ENCODE measurements around the gene ESPL1.
A peak's percentile ranks its signal among the peaks of the same experiment; 100 is the strongest.

The ESPL1 gene

GRCh38 chr12:53231921-53232645 is 36.0 kb upstream of the ESPL1 start, which contains the start of gene RARG:
TSS of gene RARG (minus strand) at chr12:53232209. CDS start at chr12:53227545, 4,664 bp downstream.
- peak; percentile 63 for DNase-seq

- no peak for DNase-seq
These were observed 35.2 kb upstream of the ESPL1 start for GRCh38 chr12:53232646-53233461.

- DNase-seq, result no peak
These were observed 34.4 kb upstream of the ESPL1 start for GRCh38 chr12:53233671-53234121.

GRCh38 chr12:53234271-53234914 is 33.7 kb upstream of the ESPL1 start:
- no peak for DNase-seq

GRCh38 chr12:53235164-53235563 is 32.9 kb upstream of the ESPL1 start:
- DNase-seq, result no peak

GRCh38 chr12:53235742-53236442 is 32.2 kb upstream of the ESPL1 start:
- DNase-seq, result no peak

GRCh38 chr12:53236443-53237111 is 31.5 kb upstream of the ESPL1 start:
- no peak for DNase-seq

GRCh38 chr12:53239643-53240258 is 28.3 kb upstream of the ESPL1 start:
- DNase-seq, result no peak

- no peak for DNase-seq
These were observed 26.3 kb upstream of the ESPL1 start for GRCh38 chr12:53241623-53242412.

GRCh38 chr12:53244337-53244736 is 23.8 kb upstream of the ESPL1 start:
- DNase-seq, result no peak

GRCh38 chr12:53245286-53245685 is 22.8 kb upstream of the ESPL1 start:
- DNase-seq, result no peak

GRCh38 chr12:53251477-53252348 is 16.4 kb upstream of the ESPL1 start:
- DNase-seq, result peak; percentile 69

- DNase-seq, result no peak
These were observed 15.7 kb upstream of the ESPL1 start for GRCh38 chr12:53252349-53252916.

- DNase-seq, result no peak
These were observed 14.8 kb upstream of the ESPL1 start for GRCh38 chr12:53253298-53253697.

GRCh38 chr12:53254816-53255545 is 13.1 kb upstream of the ESPL1 start:
- DNase-seq, result no peak

GRCh38 chr12:53255996-53256395 is 12.1 kb upstream of the ESPL1 start:
- DNase-seq, result no peak

GRCh38 chr12:53258541-53259539 is 9.3 kb upstream of the ESPL1 start:
- no peak for DNase-seq

GRCh38 chr12:53259891-53260290 is 8.2 kb upstream of the ESPL1 start:
- DNase-seq, result no peak

Measured in stimulated activated CD4-positive, alpha-beta T cell treated with anti-CD3 and anti-CD28 coated beads, Interleukin-1b, Interleukin-23, amount 100 ng/mL, for 48 hours (primary cell).